Mesenchymal stem cell (in vitro differentiated cells and primary cell): ENCODE measurements around the gene NT5C3A.

Source experiments
- DNase-seq: peaks from one replicate; pipeline ENCODE4 v3.0.0-alpha.2; 2013
- H2AFZ ChIP-seq: one replicate; pipeline ENCODE4 v1.6.1; 2013; ENCODE audit warnings: low read depth, mild to moderate bottlenecking, control low read depth, inconsistent platforms, low read length, moderate library complexity
- H2AK5ac ChIP-seq: 2 replicates; pipeline ENCODE4 v1.6.1; 2013; ENCODE audit warnings: low read length, moderate library complexity, mild to moderate bottlenecking, inconsistent platforms; ENCODE audit not compliant: severe bottlenecking
- H2BK120ac ChIP-seq: one replicate; pipeline ENCODE4 v1.6.1; 2013; ENCODE audit warnings: low read depth, mild to moderate bottlenecking, inconsistent platforms, low read length, moderate library complexity
- H2BK12ac ChIP-seq, 2 experiments: one replicate each; pipeline ENCODE4 v1.6.1; 2013; ENCODE audit warnings: inconsistent platforms in 2 of 2, low read length in 2 of 2, mild to moderate bottlenecking in 2 of 2, moderate library complexity in 2 of 2, control low read depth in 1 of 2
- H2BK15ac ChIP-seq: one replicate; pipeline ENCODE4 v1.6.1; 2013; ENCODE audit warnings: mild to moderate bottlenecking, low read depth, inconsistent platforms; ENCODE audit not compliant: poor library complexity, severe bottlenecking
- H2BK5ac ChIP-seq: 2 replicates; pipeline ENCODE4 v1.6.1; 2013; ENCODE audit warnings: low read depth, mild to moderate bottlenecking, low read length, control low read depth, inconsistent platforms; ENCODE audit not compliant: poor library complexity, severe bottlenecking
- H3K14ac ChIP-seq, 2 experiments: one replicate each; pipeline ENCODE4 v1.6.1; 2013; ENCODE audit warnings: inconsistent platforms in 2 of 2, low read length in 2 of 2, control low read depth in 1 of 2, mild to moderate bottlenecking in 1 of 2, moderate library complexity in 1 of 2
- H3K18ac ChIP-seq, 2 experiments: one replicate each; pipeline ENCODE4 v1.6.1; 2013; ENCODE audit warnings: inconsistent platforms in 2 of 2, low read length in 2 of 2, control low read depth in 1 of 2, low read depth in 1 of 2, mild to moderate bottlenecking in 1 of 2
- H3K23ac ChIP-seq, 2 experiments: one replicate each; pipeline ENCODE4 v1.6.1; 2013; ENCODE audit warnings: inconsistent platforms in 2 of 2, low read length in 2 of 2, mild to moderate bottlenecking in 2 of 2, moderate library complexity in 2 of 2, control low read depth in 1 of 2
- H3K27ac ChIP-seq: 2 replicates; pipeline ENCODE4 v1.5.1; 2013; ENCODE audit warnings: mild to moderate bottlenecking, moderate library complexity, low read length, control low read depth, inconsistent platforms; ENCODE audit not compliant: poor library complexity, severe bottlenecking
- H3K27me3 ChIP-seq, 2 experiments: 2 replicates each; pipeline versions ENCODE4 v1.6.1 to v1.7.0; 2013; ENCODE audit warnings: low read length in 2 of 2, mild to moderate bottlenecking in 2 of 2, moderate library complexity in 2 of 2, control low read depth in 1 of 2, inconsistent platforms in 1 of 2; ENCODE audit not compliant: control insufficient read depth in 1 of 2, insufficient read depth in 1 of 2
- H3K36me3 ChIP-seq, 2 experiments: 2 replicates each; pipeline versions ENCODE4 v1.6.1 to v1.7.0; 2013; ENCODE audit warnings: low read length in 2 of 2, control low read depth in 1 of 2, inconsistent platforms in 1 of 2, low read depth in 1 of 2, mild to moderate bottlenecking in 1 of 2; ENCODE audit not compliant: insufficient read depth in 2 of 2, control insufficient read depth in 1 of 2
- H3K4ac ChIP-seq, 2 experiments: one replicate each; pipeline ENCODE4 v1.6.1; 2013; ENCODE audit warnings: inconsistent platforms in 2 of 2, low read length in 2 of 2, mild to moderate bottlenecking in 2 of 2, moderate library complexity in 2 of 2, control low read depth in 1 of 2, low read depth in 1 of 2
- H3K4me1 ChIP-seq: 2 replicates; pipeline ENCODE4 v1.6.1; 2013; ENCODE audit warnings: low read depth, low read length, control low read depth; ENCODE audit not compliant: control insufficient read depth, insufficient read depth
- H3K4me2 ChIP-seq: 2 replicates; pipeline ENCODE4 v1.6.1; 2013; ENCODE audit warnings: low read length, mild to moderate bottlenecking, inconsistent platforms; ENCODE audit not compliant: poor library complexity, severe bottlenecking
- H3K4me3 ChIP-seq, 2 experiments: 2 replicates each; pipeline versions ENCODE4 v1.5.1 to v1.7.0; 2013; ENCODE audit warnings: low read length in 2 of 2, mild to moderate bottlenecking in 2 of 2, control low read depth in 1 of 2, low read depth in 1 of 2; ENCODE audit not compliant: insufficient read depth in 1 of 2
- H3K79me1 ChIP-seq: replicated peaks from 2 replicates; pipeline ENCODE4 v1.6.1; 2013; ENCODE audit warnings: mild to moderate bottlenecking, control low read depth, low read length, inconsistent platforms; ENCODE audit not compliant: poor library complexity, severe bottlenecking
- H3K9ac ChIP-seq: 2 replicates; pipeline ENCODE4 v1.7.0; 2013; ENCODE audit warnings: mild to moderate bottlenecking, low read length, moderate library complexity
- H3K9me3 ChIP-seq: 2 replicates; pipeline ENCODE4 v1.7.0; 2013; ENCODE audit warnings: mild to moderate bottlenecking, low read length; ENCODE audit not compliant: control insufficient read depth
- H4K8ac ChIP-seq: one replicate; pipeline ENCODE4 v1.6.1; 2013; ENCODE audit warnings: inconsistent platforms, mild to moderate bottlenecking, low read length, moderate library complexity
- H4K91ac ChIP-seq: one replicate; pipeline ENCODE4 v1.6.1; 2013; ENCODE audit warnings: mild to moderate bottlenecking, low read length, inconsistent platforms
- WGBS: methylation state at CpG from one replicate; pipeline ENCODE4 v1.1.7; 2013; ENCODE audit warnings: mixed read lengths; 5-methylcytosine and 5-hydroxymethylcytosine counted together

NT5C3A gene

DNA sequence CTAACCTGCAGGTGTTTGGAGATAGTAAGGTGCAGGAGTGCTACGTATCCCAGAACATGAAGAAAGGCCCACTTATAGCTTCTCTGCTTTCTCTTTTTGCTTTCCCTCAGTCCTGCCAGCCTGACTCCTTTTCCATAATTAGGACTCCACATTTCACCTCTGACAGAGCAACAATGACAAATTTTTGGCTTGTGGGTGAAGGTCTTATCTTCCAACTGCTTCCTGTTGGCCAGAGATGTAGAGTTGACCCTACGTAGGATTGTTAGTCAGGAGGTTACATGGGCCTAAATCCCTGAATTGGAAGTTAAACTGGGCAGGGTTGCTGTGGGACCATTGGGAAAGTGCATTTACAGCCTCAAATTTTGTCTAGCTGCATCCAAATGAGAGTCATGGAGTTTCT is 25.3 kb upstream of the NT5C3A start:
- H3K14ac ChIP-seq, result no peak overlapping the region
- no peak overlapping the region for H3K4me2 ChIP-seq
- H3K27ac ChIP-seq, result no peak overlapping the region
- peaks cover 0 to under 1% of the 10 kb centered on the region in 2 experiments for H3K36me3 ChIP-seq
- no peak overlapping the region for H3K4me3 ChIP-seq
- no peak overlapping the region for H3K9ac ChIP-seq
- no peak overlapping the region for H2AK5ac ChIP-seq
- no peak overlapping the region for H3K4ac ChIP-seq
- H4K8ac ChIP-seq, result no peak overlapping the region
- H4K91ac ChIP-seq, result no peak overlapping the region
- no peaks in the 10 kb centered on the region for H3K27me3 ChIP-seq
- no peak for DNase-seq
- H2BK120ac ChIP-seq, result no peak overlapping the region
- no peaks in the 10 kb centered on the region for H3K9me3 ChIP-seq
- no peak overlapping the region for H2AFZ ChIP-seq
- H2BK12ac ChIP-seq, result no peak overlapping the region
- no peaks in the 10 kb centered on the region for H3K79me1 ChIP-seq
- H3K18ac ChIP-seq, result no peak overlapping the region
- H2BK15ac ChIP-seq, result no peak overlapping the region
- H2BK5ac ChIP-seq, result no peak overlapping the region
- no peaks in the 10 kb centered on the region for H3K4me1 ChIP-seq
- WGBS, result 79% methylated on average over 1 of the region's 2 CpGs
- no peak overlapping the region for H3K23ac ChIP-seq

- H4K8ac ChIP-seq, result no peak overlapping the region
These were observed 24.8 kb upstream of the NT5C3A start for GRCh38 chr7:33087356-33087755.

GRCh38 chr7:33079763-33080690 is 17.5 kb upstream of the NT5C3A start:
- Histone ChIP-seq H3K27ac (no peak overlapping the region), H3K18ac (no peak overlapping the region), H3K9me3 (no peaks in the 10 kb centered on the region), H2BK15ac (no peak overlapping the region), H2BK12ac (no peak overlapping the region), H3K36me3 (no peaks in the 10 kb centered on the region), H2BK120ac (no peak overlapping the region), H3K9ac (no peak overlapping the region), H3K23ac (no peak overlapping the region), H4K91ac (no peak overlapping the region), H3K4ac (no peak overlapping the region), H4K8ac (no peak overlapping the region), H3K27me3 (peaks cover 3 to 22% of the 10 kb centered on the region in 2 experiments), H2AK5ac (no peak overlapping the region), H3K4me1 (peaks cover 1% of the 10 kb centered on the region), H3K14ac (no peak overlapping the region), H3K79me1 (no peaks in the 10 kb centered on the region), H3K4me2 (no peak overlapping the region), H2AFZ (no peak overlapping the region), H2BK5ac (no peak overlapping the region), H3K4me3 (no peak overlapping the region)
- DNase-seq, result no peak
- 81% methylated on average over 7 of the region's 9 CpGs for WGBS

More at GRCh38 chr7:33087356-33087755, 24.8 kb upstream of the NT5C3A start:
- Histone ChIP-seq H3K36me3 (no peaks in the 10 kb centered on the region), H3K27ac (no peak overlapping the region), H3K14ac (no peak overlapping the region), H2BK15ac (no peak overlapping the region), H2BK5ac (no peak overlapping the region), H3K4me2 (no peak overlapping the region), H3K9ac (no peak overlapping the region), H2BK12ac (no peak overlapping the region), H3K4me1 (no peaks in the 10 kb centered on the region), H4K91ac (no peak overlapping the region), H2BK120ac (no peak overlapping the region), H3K4ac (no peak overlapping the region), H3K9me3 (no peaks in the 10 kb centered on the region), H3K27me3 (no peaks in the 10 kb centered on the region), H2AK5ac (no peak overlapping the region), H3K79me1 (no peaks in the 10 kb centered on the region), H3K4me3 (no peak overlapping the region), H3K18ac (no peak overlapping the region), H2AFZ (no peak overlapping the region), H3K23ac (no peak overlapping the region)
- WGBS, result 40% methylated on average over 2 of the region's 2 CpGs
- no peak for DNase-seq

- no peaks in the 10 kb centered on the region for H3K79me1 ChIP-seq
- no peak for DNase-seq
- WGBS, result 95% methylated on average over 2 of the region's 2 CpGs
- H3K27ac ChIP-seq, result no peak overlapping the region
- no peak overlapping the region for H3K9ac ChIP-seq
- no peaks in the 10 kb centered on the region for H3K9me3 ChIP-seq
- no peak overlapping the region for H2AFZ ChIP-seq
- H4K8ac ChIP-seq, result no peak overlapping the region
- no peak overlapping the region for H3K4me2 ChIP-seq
- H3K4ac ChIP-seq, result no peak overlapping the region
- no peak overlapping the region for H2BK15ac ChIP-seq
- H3K4me3 ChIP-seq, result no peak overlapping the region
- H4K91ac ChIP-seq, result no peak overlapping the region
- H3K14ac ChIP-seq, result no peak overlapping the region
- H2BK12ac ChIP-seq, result no peak overlapping the region
- no peak overlapping the region for H2BK120ac ChIP-seq
- H2AK5ac ChIP-seq, result no peak overlapping the region
- H3K23ac ChIP-seq, result no peak overlapping the region
- H3K36me3 ChIP-seq, result no peaks in the 10 kb centered on the region
- H3K4me1 ChIP-seq, result peaks cover 1% of the 10 kb centered on the region
- H3K27me3 ChIP-seq, result peaks cover 3 to 22% of the 10 kb centered on the region in 2 experiments
- H2BK5ac ChIP-seq, result no peak overlapping the region
- no peak overlapping the region for H3K18ac ChIP-seq
These were observed 16.5 kb upstream of the NT5C3A start for GRCh38 chr7:33079096-33079495.
